HFF-Myc (cell line): ENCODE measurements around the gene CA5A.

Experiments
- DNase-seq: peaks from one replicate; pipeline ENCODE4 v3.0.0-alpha.2; 2011; ENCODE audit warnings: low read depth; ENCODE audit errors: extremely low read depth
- H3K4me3 ChIP-seq: replicated peaks from 2 replicates; pipeline ENCODE4 v1.5.1; 2011; ENCODE audit warnings: low read depth, mild to moderate bottlenecking, control low read depth, low read length
- TF ChIP-seq, protein P1 (sequence below): IDR thresholded peaks from 2 replicates; pipeline ENCODE4 v1.5.1; 2012; ENCODE audit warnings: mild to moderate bottlenecking, low read depth, low read length, control low read depth; ENCODE audit errors: missing control alignments

Gene CA5A

DNA sequence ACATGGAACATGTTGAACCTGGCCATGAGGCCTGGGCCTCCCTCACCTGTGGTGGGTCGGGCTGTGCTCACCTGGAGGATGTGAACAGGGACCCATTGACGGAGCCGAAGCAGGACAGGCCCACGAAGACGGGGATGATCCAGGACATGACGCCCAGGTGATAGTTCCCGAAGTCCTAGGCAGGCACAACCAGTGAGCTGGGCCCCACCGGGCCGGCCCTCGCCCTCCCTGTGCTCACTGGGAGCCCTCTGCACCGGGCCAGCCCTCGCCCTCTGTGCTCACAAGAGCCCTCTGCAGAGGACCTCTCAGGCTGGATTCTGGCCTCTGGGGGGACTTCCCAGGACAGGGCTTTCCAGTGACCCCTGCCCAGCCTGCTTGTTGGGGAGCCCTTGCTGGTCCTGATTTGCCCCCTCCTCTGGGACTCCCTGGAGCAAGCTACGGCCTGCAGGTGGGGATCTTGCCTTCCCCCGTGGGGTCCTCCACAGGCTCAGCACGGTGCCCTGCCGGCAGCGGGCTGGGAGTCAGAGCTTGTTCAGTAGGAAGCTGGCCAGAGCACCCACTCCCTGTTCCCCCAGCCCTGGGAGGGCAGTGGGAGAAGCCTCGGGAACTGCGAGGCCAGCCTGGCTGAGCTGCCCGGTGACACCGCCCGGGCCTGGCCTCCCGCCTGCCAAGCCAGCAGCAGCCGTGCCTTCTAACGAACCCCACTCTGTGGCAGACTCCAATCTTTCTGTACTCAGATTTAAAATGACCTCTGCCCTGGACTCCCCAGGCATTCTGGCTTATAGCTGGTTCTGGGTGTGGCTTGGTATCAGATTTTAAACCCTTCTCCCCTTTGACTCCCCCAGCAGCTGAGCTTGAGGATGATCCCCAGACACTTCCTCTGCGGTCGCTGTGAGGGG lies 97.4 kb downstream of the CA5A start:
- TF ChIP-seq, protein P1, sequence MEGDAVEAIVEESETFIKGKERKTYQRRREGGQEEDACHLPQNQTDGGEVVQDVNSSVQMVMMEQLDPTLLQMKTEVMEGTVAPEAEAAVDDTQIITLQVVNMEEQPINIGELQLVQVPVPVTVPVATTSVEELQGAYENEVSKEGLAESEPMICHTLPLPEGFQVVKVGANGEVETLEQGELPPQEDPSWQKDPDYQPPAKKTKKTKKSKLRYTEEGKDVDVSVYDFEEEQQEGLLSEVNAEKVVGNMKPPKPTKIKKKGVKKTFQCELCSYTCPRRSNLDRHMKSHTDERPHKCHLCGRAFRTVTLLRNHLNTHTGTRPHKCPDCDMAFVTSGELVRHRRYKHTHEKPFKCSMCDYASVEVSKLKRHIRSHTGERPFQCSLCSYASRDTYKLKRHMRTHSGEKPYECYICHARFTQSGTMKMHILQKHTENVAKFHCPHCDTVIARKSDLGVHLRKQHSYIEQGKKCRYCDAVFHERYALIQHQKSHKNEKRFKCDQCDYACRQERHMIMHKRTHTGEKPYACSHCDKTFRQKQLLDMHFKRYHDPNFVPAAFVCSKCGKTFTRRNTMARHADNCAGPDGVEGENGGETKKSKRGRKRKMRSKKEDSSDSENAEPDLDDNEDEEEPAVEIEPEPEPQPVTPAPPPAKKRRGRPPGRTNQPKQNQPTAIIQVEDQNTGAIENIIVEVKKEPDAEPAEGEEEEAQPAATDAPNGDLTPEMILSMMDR = no peak
- no peak overlapping the region for H3K4me3 ChIP-seq
- DNase-seq = no peak
